Measurements from ENCODE around the gene C2CD4C. TPM values are rescaled to one million over a fixed set of nuclear protein-coding genes. Genes with fewer than 3 reads are reported as not detected.

The C2CD4C gene
- total RNA-seq, 4 donors from 2014 or later, result 2.4 to 2.5 TPM; not detected in 2

GRCh38 chr19:391207-391557 is 17.8 kb downstream of the C2CD4C start:
- TF ChIP-seq CTCF (IDR thresholded peaks at IDR 0.05) (no peak), POLR2A (IDR thresholded peaks at IDR 0.05) (no peak)
- H3K27me3 ChIP-seq, result no peaks in the 10 kb centered on the region
- intact Hi-C loops (cut with DNase I; ENCODE audit: low total_unique reads), result no loop called here
- no peak overlapping the region for H3K4me3 ChIP-seq
- no peak for DNase-seq
- no peaks in the 10 kb centered on the region for H3K4me1 ChIP-seq
- H3K9me3 ChIP-seq, result no peaks in the 10 kb centered on the region
- H3K27ac ChIP-seq, result no peak overlapping the region
- no peaks in the 10 kb centered on the region for H3K36me3 ChIP-seq

DNA sequence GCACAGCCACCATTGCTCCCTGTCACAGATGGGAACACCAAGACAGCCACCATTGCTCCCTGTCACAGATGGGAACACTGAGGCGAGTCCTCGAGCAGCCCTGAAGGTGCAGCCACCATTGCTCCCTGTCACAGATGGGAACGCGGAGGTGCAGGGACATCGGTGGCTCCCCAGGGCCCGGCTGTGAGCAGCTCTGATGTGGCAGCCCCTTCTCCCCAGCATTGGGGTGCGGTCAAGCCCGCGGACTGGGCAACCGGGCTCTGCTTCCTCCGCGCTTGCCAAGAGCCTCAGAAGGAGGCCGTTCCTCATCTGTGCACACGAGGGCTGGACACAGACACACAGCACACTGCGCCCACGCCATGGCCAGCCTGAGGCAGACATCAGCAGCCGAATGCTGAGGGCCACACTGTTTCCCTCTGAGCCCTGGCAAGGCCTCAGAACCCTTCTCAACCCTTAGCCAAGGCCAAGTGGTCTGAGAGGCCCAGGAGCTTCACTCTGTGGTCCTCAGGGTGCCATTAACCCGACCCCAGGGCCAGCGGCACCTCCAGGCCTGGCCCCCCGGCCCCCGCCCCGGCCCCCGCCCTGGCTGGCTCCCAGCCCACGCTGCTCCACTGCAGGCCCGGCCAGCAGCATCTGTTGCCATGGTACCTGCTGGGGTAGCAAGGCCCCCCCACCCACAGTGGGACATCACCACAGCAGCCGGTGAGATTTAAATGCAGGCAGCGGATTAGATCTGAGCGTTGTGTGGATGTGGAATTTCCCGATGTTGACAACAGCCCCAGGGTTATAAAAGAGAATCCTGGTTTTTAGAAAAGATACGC is 18.4 kb downstream of the C2CD4C start:
- intact Hi-C loops (cut with DNase I; ENCODE audit: low total_unique reads), result no loop called here
- Histone ChIP-seq H3K4me3 (no peak overlapping the region), H3K9me3 (no peaks in the 10 kb centered on the region), H3K27ac (no peak overlapping the region), H3K36me3 (no peaks in the 10 kb centered on the region), H3K4me1 (no peaks in the 10 kb centered on the region), H3K27me3 (no peaks in the 10 kb centered on the region)
- TF ChIP-seq POLR2A (IDR thresholded peaks at IDR 0.05), result no peak
- TF ChIP-seq CTCF (IDR thresholded peaks at IDR 0.05), result no peak
- no peak for DNase-seq

DNA sequence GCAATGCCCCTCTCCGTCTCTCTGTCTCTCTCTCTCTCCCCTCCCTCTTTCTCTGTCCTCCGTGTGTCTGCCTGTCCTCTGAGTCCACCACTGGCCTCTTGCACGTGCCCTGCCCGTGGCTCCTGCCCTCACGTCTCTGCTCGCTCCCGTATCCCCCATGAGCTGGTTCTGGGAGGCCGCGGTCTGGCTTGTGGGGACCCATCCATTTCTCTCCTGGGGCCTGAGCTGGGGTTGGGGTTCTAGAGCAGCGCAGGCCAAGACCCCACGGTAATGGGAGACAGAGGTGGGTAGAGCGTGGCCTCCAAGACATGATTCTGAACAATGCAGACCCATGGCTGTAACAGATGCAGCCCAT is 19.0 kb downstream of the C2CD4C start:
- no peaks in the 10 kb centered on the region for H3K4me1 ChIP-seq
- H3K27me3 ChIP-seq, result no peaks in the 10 kb centered on the region
- intact Hi-C loops (cut with DNase I; ENCODE audit: low total_unique reads), result no loop called here
- no peak for DNase-seq
- no peak overlapping the region for H3K27ac ChIP-seq
- no peaks in the 10 kb centered on the region for H3K36me3 ChIP-seq
- H3K4me3 ChIP-seq, result no peak overlapping the region
- TF ChIP-seq CTCF (IDR thresholded peaks at IDR 0.05), result no peak
- no peak for TF ChIP-seq POLR2A (IDR thresholded peaks at IDR 0.05)
- no peaks in the 10 kb centered on the region for H3K9me3 ChIP-seq

DNA sequence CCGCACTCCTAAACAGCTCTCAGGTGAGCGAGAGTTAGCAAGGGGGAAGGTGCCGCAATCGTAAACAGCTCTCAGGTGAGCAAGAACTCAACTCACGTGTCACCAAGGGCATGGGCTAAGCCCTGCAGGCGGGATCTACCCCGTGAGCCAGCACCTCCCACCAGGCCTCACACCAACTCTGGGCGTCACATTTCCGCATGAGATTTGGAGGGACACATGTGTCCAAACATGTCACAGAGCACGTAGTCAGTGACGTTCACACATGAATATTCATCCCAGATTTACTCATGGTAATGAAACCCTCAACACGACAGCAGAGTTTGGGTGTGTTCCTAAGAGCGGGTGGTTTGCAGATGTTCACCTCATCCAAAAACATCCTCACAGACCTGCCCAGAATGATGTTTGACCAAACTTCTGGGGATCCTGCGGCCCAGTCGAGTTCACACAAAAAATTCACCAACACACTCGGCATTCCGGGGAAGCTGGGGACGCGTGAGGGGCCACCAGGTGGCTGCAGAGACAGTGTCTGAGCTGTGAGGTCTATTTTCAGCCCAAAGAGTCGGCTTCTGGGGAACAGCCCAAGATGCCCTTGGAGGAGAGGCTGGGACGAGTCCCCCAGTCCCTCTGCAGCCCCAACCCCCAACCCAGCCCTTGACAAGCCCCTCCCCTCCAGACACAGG is 19.6 kb downstream of the C2CD4C start:
- Histone ChIP-seq H3K9me3 (no peaks in the 10 kb centered on the region), H3K27ac (no peak overlapping the region), H3K4me1 (no peaks in the 10 kb centered on the region), H3K36me3 (no peaks in the 10 kb centered on the region), H3K27me3 (no peaks in the 10 kb centered on the region), H3K4me3 (no peak overlapping the region)
- DNase-seq, result no peak
- intact Hi-C loops (cut with DNase I; ENCODE audit: low total_unique reads), result no loop called here
- TF ChIP-seq CTCF (IDR thresholded peaks at IDR 0.05) (no peak), POLR2A (IDR thresholded peaks at IDR 0.05) (no peak)

DNA sequence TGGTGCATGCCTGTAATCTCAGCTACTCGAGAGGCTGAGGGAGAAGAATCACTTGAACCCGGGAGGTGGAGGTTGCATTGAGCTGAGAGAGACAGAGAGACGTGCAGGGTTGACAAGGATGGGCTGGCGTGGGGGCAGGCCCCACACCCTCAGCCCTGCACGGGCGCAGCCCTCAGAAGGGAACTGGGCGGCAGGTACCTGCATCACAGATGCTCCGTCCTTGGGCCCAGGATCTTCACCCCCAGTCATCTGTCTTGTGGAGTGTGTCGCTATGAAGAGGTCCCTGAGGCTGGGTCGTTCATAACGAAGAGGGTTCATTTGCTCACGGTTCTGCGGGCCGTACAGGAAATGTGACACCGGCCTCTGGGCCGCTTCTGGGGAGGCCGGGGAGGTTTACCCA is 20.3 kb downstream of the C2CD4C start:
- TF ChIP-seq CTCF (IDR thresholded peaks at IDR 0.05), result no peak
- no peak for TF ChIP-seq POLR2A (IDR thresholded peaks at IDR 0.05)
- Histone ChIP-seq H3K4me3 (no peak overlapping the region), H3K27ac (no peak overlapping the region), H3K27me3 (peaks cover 0 to 3% of the 10 kb centered on the region in 2 donors), H3K36me3 (no peaks in the 10 kb centered on the region), H3K9me3 (no peaks in the 10 kb centered on the region), H3K4me1 (no peaks in the 10 kb centered on the region)
- intact Hi-C loops (cut with DNase I; ENCODE audit: low total_unique reads), result no loop called here
- DNase-seq, result no peak

All from uterus (tissue), 4 donors.